HepG2 (cell line): ENCODE results near the gene BST2. TPM values are rescaled to one million over a fixed set of nuclear protein-coding genes. Genes with fewer than 3 reads are reported as not detected.
A peak's percentile ranks its signal among the peaks of the same experiment; 100 is the strongest.

ENCODE experiments used
- ATAC-seq: fragments of 200-7000 bp; cut with Tn5 transposase; 3 replicates; pipeline ENCODE4 v1.9.1; 2020; ENCODE audit warnings: mild to moderate bottlenecking, moderate library complexity
- Bru-seq: library from RNA; stranded (reverse); fragments of 400-500 nt; gene quantifications from one replicate; lab custom pipeline; 2021; lab: Mats Ljungman, UMichigan
- BruChase-seq, 2 experiments: library from RNA; stranded (reverse); fragments of 400-500 nt; gene quantifications; one replicate each; lab custom pipeline; 2021; lab: Mats Ljungman, UMichigan
- BruUV-seq: library from RNA; stranded (reverse); fragments of 400-500 nt; replicated peaks from 2 replicates; lab custom pipeline; 2021; lab: Mats Ljungman, UMichigan
- CTCF ChIA-PET: fragments of 300-600 bp; formaldehyde crosslinking; extraction: SDS; loops from one replicate; lab custom pipeline; 2021; ENCODE audit warnings: low total read pairs, inconsistent platforms, low intra/inter-chr PET ratio; lab: Yijun Ruan, JAX
- POLR2A ChIA-PET: fragments of 350-600 bp; sonication (Branson Sonifier 250); formaldehyde crosslinking; loops from one replicate; lab custom pipeline; 2020; ENCODE audit warnings: antibody characterized with exemption, inconsistent platforms; lab: Yijun Ruan, JAX
- DNase-seq: peaks from one replicate; pipeline ENCODE4 v3.0.0-alpha.2; 2015; ENCODE audit warnings: low spot score
- FAIRE-seq: peaks from 3 replicates; lab custom pipeline; 2011; peaks lifted over from hg19 to GRCh38; lab: Jason Lieb, UNC
- H2AFZ ChIP-seq: one replicate; pipeline ENCODE4 v1.6.1; 2011; ENCODE audit warnings: low read length, inconsistent platforms
- H3K27ac ChIP-seq: fragments of 300-600 bp; 3 replicates; pipeline ENCODE4 v1.8.0; 2011; ENCODE audit warnings: mixed run types, mild to moderate bottlenecking, mixed read lengths, low read length, inconsistent platforms; ENCODE audit not compliant: insufficient read depth; ENCODE audit errors: extremely low read length
- H3K27me3 ChIP-seq, 2 experiments: fragments of 200-600 bp in 1 of 2; 2 replicates in 1 of 2; 3 replicates in 1 of 2; pipeline versions ENCODE4 v1.6.0 to v1.8.0; 2011; ENCODE audit warnings: low read length in 2 of 2, mild to moderate bottlenecking in 2 of 2, moderate library complexity in 2 of 2, inconsistent platforms in 1 of 2; ENCODE audit not compliant: insufficient read depth in 2 of 2, control insufficient read depth in 1 of 2
- H3K36me3 ChIP-seq, 2 experiments: fragments of 200-600 bp in 1 of 2; replicated peaks in 1 of 2; 2 replicates in 1 of 2; 3 replicates in 1 of 2; pipeline versions ENCODE4 v1.5.1 to v1.8.0; 2011; ENCODE audit warnings: low read length in 2 of 2, inconsistent platforms in 1 of 2; ENCODE audit not compliant: insufficient read depth in 2 of 2, control insufficient read depth in 1 of 2
- H3K4me1 ChIP-seq: 2 replicates; pipeline ENCODE4 v1.5.1; 2012; ENCODE audit warnings: low read length, inconsistent platforms; ENCODE audit not compliant: insufficient read depth
- H3K4me2 ChIP-seq: 2 replicates; pipeline ENCODE4 v1.6.0; 2011; ENCODE audit warnings: low read depth, low read length, inconsistent platforms
- H3K4me3 ChIP-seq, 3 experiments: fragments of 200-600 bp in 1 of 3; sonication (generic), shearing (Covaris generic) in 1 of 3; replicated peaks in 1 of 3; 2 replicates each; pipeline ENCODE4 v1.5.1; 2011 to 2016; ENCODE audit warnings: low read length in 3 of 3, inconsistent platforms in 2 of 3, low read depth in 2 of 3, mild to moderate bottlenecking in 2 of 3, control low read depth in 1 of 3, mixed read lengths in 1 of 3; ENCODE audit not compliant: insufficient read depth in 1 of 3
- H3K79me2 ChIP-seq: one replicate; pipeline ENCODE4 v1.6.1; 2011; ENCODE audit warnings: low read length, inconsistent platforms; ENCODE audit not compliant: insufficient read depth
- H3K9ac ChIP-seq: 2 replicates; pipeline ENCODE4 v1.6.0; 2011; ENCODE audit warnings: mild to moderate bottlenecking, low read depth, low read length, inconsistent platforms; ENCODE audit not compliant: insufficient read depth
- H3K9me3 ChIP-seq: 2 replicates; pipeline ENCODE4 v1.5.1; 2012; ENCODE audit warnings: mild to moderate bottlenecking, low read length
- H4K20me1 ChIP-seq: 2 replicates; pipeline ENCODE4 v1.6.0; 2011; ENCODE audit warnings: inconsistent platforms, mild to moderate bottlenecking, low read length, moderate library complexity; ENCODE audit not compliant: insufficient read depth
- CREM ChIP-seq, 2 experiments: sonication (generic) in 1 of 2; formaldehyde crosslinking in 1 of 2; IDR thresholded peaks; 2 replicates each; pipeline versions ENCODE4 v1.4.0 to v1.6.1; 2016 to 2020; ENCODE audit warnings: antibody characterized with exemption in 1 of 2, mild to moderate bottlenecking in 1 of 2, missing genetic modification reagents in 1 of 2
- GZF1 ChIP-seq: sonication (generic); formaldehyde crosslinking; IDR thresholded peaks from 2 replicates; pipeline ENCODE4 v1.5.1; 2020; ENCODE audit warnings: mild to moderate bottlenecking, missing genetic modification reagents
- NR2C2 ChIP-seq: sonication (generic); formaldehyde crosslinking; IDR thresholded peaks from 2 replicates; pipeline ENCODE4 v1.4.0; 2020; ENCODE audit warnings: missing genetic modification reagents, mild to moderate bottlenecking, moderate library complexity, borderline replicate concordance
- ZBTB40 ChIP-seq, 2 experiments: fragments of 450-650 bp in 1 of 2; sonication (generic) in 1 of 2; formaldehyde crosslinking in 1 of 2; IDR thresholded peaks; 2 replicates each; pipeline versions ENCODE4 v1.6.1 to v1.8.0; 2016 to 2022; ENCODE audit warnings: antibody characterized with exemption in 1 of 2, mild to moderate bottlenecking in 1 of 2, missing genetic modification reagents in 1 of 2
- ZNF577 ChIP-seq: sonication (generic); formaldehyde crosslinking; IDR thresholded peaks from 2 replicates; pipeline ENCODE4 v1.4.0; 2020; ENCODE audit warnings: mild to moderate bottlenecking, low read depth, missing genetic modification reagents, borderline replicate concordance
- ZNF773 ChIP-seq: sonication (generic); formaldehyde crosslinking; IDR thresholded peaks from 2 replicates; pipeline ENCODE4 v1.4.0; 2020; ENCODE audit warnings: missing genetic modification reagents, borderline replicate concordance
- WGBS: methylation state at CpG from one replicate; pipeline ENCODE4 v1.1.6; 2017; ENCODE audit warnings: low lambda C conversion rate; 5-methylcytosine and 5-hydroxymethylcytosine counted together
- in situ Hi-C: cut with HindIII; loops from 2 replicates; pipeline ENCODE4 v1.10.0; 2017; ENCODE audit warnings: low pct_unique_long_range_greater_than_20kb; ENCODE audit not compliant: extremely low pct_ligation_motif_present
- intact Hi-C: fragments of 100-400 bp; cut with micrococcal nuclease; formaldehyde crosslinking; loops from one replicate; pipeline ENCODE4 v1.10.0; 2022; ENCODE audit not compliant: unreplicated experiment
- long read RNA-seq, 2 experiments: library from RNA in 1 of 2; library from polyadenylated mRNA in 1 of 2; stranded (forward) in 1 of 2; unstranded in 1 of 2; transcript quantifications; one replicate each; pipeline ENCODE4 v2.0.0, GENCODE V29; 2019 to 2022
- polyA minus RNA-seq, 3 experiments: library from RNA; depleted of rRNA, polyadenylated mRNA; stranded (reverse); fragments of >200 nt; gene quantifications; 2 replicates each; pipeline ENCODE4 v1.2.3, GENCODE V29; 2011; ENCODE audit warnings: low replicate concordance in 1 of 3
- polyA plus RNA-seq, 8 experiments: library from polyadenylated mRNA; depleted of rRNA in 3 of 8; stranded (reverse) in 7 of 8; unstranded in 1 of 8; fragments of >200 nt; fragmentation: Illumina TruSeq in 4 of 8; extraction: Trizol in 4 of 8; gene quantifications; 2 replicates each; pipeline versions ENCODE4 v1.2.1 to v1.2.3, GENCODE V29; 2011 to 2016; ENCODE audit warnings: low read depth in 4 of 8, missing spikeins in 1 of 8, mixed read lengths in 1 of 8; ENCODE audit not compliant: insufficient read depth in 1 of 8
- total RNA-seq, 5 experiments: library from RNA; depleted of rRNA; stranded (reverse); fragments of >200 nt; fragmentation: Illumina TruSeq; extraction: Trizol; gene quantifications; 2 replicates each; pipeline ENCODE4 v1.2.3, GENCODE V29; 2016; ENCODE audit warnings: low read depth in 1 of 5

The BST2 gene
- total RNA-seq (2016; rRNA removed; fragmentation: Illumina TruSeq; extraction: Trizol) (39.1 and 58.8 TPM in 2 replicates), polyA plus RNA-seq (2011; rRNA removed) (93.8 and 105 TPM in 2 replicates), polyA minus RNA-seq (2011; rRNA and poly(A)+ RNA removed; ENCODE audit: low replicate concordance) (56.6 and 402 TPM in 2 replicates), Bru-seq, nascent RNA (percentile 78 among the genes with signal in this experiment), BruChase-seq, experiment 1, labeled RNA remaining after a 6-hour chase (percentile 89 among the genes with signal in this experiment), BruChase-seq, experiment 2, labeled RNA remaining after a 2-hour chase (percentile 81 among the genes with signal in this experiment)
- 13.2 and 16.4 TPM in 2 replicates for total RNA-seq (2016; cell fraction: cytosol; rRNA removed; fragmentation: Illumina TruSeq; extraction: Trizol; ENCODE audit: low read depth)
- 39.2 and 64.4 TPM in 2 replicates for total RNA-seq (2016; cell fraction: insoluble cytoplasmic fraction; rRNA removed; fragmentation: Illumina TruSeq; extraction: Trizol)
- total RNA-seq (2016; cell fraction: membrane; rRNA removed; fragmentation: Illumina TruSeq; extraction: Trizol): 23.1 TPM in 2 replicates
- total RNA-seq (2016; cell fraction: nucleus; rRNA removed; fragmentation: Illumina TruSeq; extraction: Trizol): 45.3 and 48.7 TPM in 2 replicates
- polyA plus RNA-seq (2011; cell fraction: cytosol; rRNA removed): 120 and 135 TPM in 2 replicates
- polyA plus RNA-seq (2011; cell fraction: nucleus; rRNA removed): 45.7 and 55.1 TPM in 2 replicates
- 40.8 and 80.1 TPM in 2 replicates for polyA plus RNA-seq (2012)
- polyA plus RNA-seq (2016; cell fraction: cytosol; fragmentation: Illumina TruSeq; extraction: Trizol; ENCODE audit: low read depth): 20.8 and 22.8 TPM in 2 replicates
- 52.4 and 55.4 TPM in 2 replicates for polyA plus RNA-seq (2016; cell fraction: insoluble cytoplasmic fraction; fragmentation: Illumina TruSeq; extraction: Trizol; ENCODE audit: low read depth)
- polyA plus RNA-seq (2016; cell fraction: membrane; fragmentation: Illumina TruSeq; extraction: Trizol; ENCODE audit: low read depth): 30.0 and 30.4 TPM in 2 replicates
- 103 and 116 TPM in 2 replicates for polyA plus RNA-seq (2016; cell fraction: nucleus; fragmentation: Illumina TruSeq; extraction: Trizol; ENCODE audit: insufficient read depth, low read depth)
- 23.0 and 24.4 TPM in 2 replicates for polyA minus RNA-seq (2011; cell fraction: cytosol; rRNA and poly(A)+ RNA removed)
- polyA minus RNA-seq (2011; cell fraction: nucleus; rRNA and poly(A)+ RNA removed): 13.5 and 26.4 TPM in 2 replicates
- long read RNA-seq, experiment 1, transcript BST2-201 (5 exons, 1,019 nt): major isoform, 75 of 87 reads
- long read RNA-seq, experiment 1, partial matches to known transcripts: 8 of 87 reads
- long read RNA-seq, experiment 1, other reads (novel, unspliced or antisense): 4 of 87 reads
- long read RNA-seq, experiment 2, transcript BST2-201 (5 exons, 1,019 nt): major isoform, 127 of 165 reads
- long read RNA-seq, experiment 2, partial matches to known transcripts: 15 of 165 reads
- long read RNA-seq, experiment 2, other reads (novel, unspliced or antisense): 22 of 165 reads

GRCh38 chr19:17405250-17406045 lies at the start of gene BST2:
BST2 (minus strand) TSS chr19:17405630; CDS start chr19:17405575, 55 bp downstream.
- H3K4me2 ChIP-seq: peak within 1 kb of the TSS; percentile 92
- in situ Hi-C loops (no loop called here), intact Hi-C loops (loop anchor here (1.0 to 5.0 kb wide), 2 partner anchors 14 to 68 kb away; partner anchors contain the start of gene GTPBP3)
- ChIA-PET CTCF (no interaction called here), POLR2A (interaction anchor here (0.6 to 3.5 kb wide), 21 partner anchors 11 to 454 kb away, joined by 3 to 76 read pairs (median 3); partner anchors contain the start of genes DDA1, MAP1S, MVB12A and PGLS)
- peaks cover 0 to 8% of the 10 kb centered on the region in 2 experiments; a peak in 2 of 5 replicates for H3K36me3 ChIP-seq
- peak within 1 kb of the TSS; percentile 81 for H3K27ac ChIP-seq
- WGBS: 1% methylated on average over 15 of the region's 18 CpGs
- peaks cover 13% of the 10 kb centered on the region for H3K4me1 ChIP-seq
- H3K9ac ChIP-seq: peak within 1 kb of the TSS; percentile 78
- peaks cover 33% of the 10 kb centered on the region for H3K79me2 ChIP-seq
- H4K20me1 ChIP-seq: no peaks in the 10 kb centered on the region; the same call in 1 of the 2 replicates
- peak; percentile 93 for FAIRE-seq
- H3K27me3 ChIP-seq: no peaks in the 10 kb centered on the region; a peak in 1 of 5 replicates
- peak within 1 kb of the TSS; percentile 91 for H2AFZ ChIP-seq
- TSS peak; percentile 47 for BruUV-seq
- ATAC-seq: peak; percentile 94
- DNase-seq: peak; percentile 93
- peak within 1 kb of the TSS; percentile 62 to 82 (median 70) for H3K4me3 ChIP-seq
- no peaks in the 10 kb centered on the region for H3K9me3 ChIP-seq
- TF ChIP-seq CREM (IDR thresholded peaks at IDR 0.05) (peak; percentile 29; the same call in 1 of the 2 replicates), CREM (CRISPR knock-in tag; IDR thresholded peaks at IDR 0.05) (no peak), NR2C2 (CRISPR knock-in tag) (peak; percentile 46; the same call in 1 of the 2 replicates), GZF1 (CRISPR knock-in tag) (no peak), ZBTB40 (IDR thresholded peaks at IDR 0.05) (no peak), ZBTB40 (CRISPR knock-in tag; IDR thresholded peaks at IDR 0.05) (peak; percentile 75; the same call in 1 of the 2 replicates), ZNF577 (no peak), ZNF773 (CRISPR knock-in tag) (no peak)
